ENCODE data around the gene GGT5. TPM values are rescaled to one million over a fixed set of nuclear protein-coding genes. Genes with fewer than 3 reads are reported as not detected.

The GGT5 gene
- total and polyA plus RNA-seq, 2 of the 13 experiments (the other 11 are each of a cell fraction or from before 2014, with no cell fraction given) = 0.69 to 3.1 TPM

DNA sequence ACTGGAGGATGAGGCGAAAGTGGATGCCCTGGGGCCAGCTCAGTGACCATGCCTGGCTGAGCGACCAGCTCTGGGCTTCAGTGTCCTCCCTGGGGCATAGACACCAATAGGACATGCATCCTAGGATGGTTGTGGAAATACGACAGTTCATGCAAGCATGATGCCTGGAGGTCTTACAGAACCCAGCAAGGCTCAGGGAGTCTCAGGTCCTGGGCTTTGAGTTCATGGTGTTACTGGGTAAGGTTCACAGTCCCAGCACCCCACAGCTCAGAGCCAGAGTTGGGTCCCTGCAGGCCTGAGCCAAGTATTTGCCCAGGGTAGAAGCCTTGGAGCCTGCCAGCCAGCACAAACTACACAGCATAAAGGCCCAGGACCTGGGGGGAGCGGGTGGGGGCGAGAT, 67.8 kb downstream of the GGT5 start:
- WGBS (ENCODE audit: low lambda C conversion rate) = 100% methylated on average over 2 of the region's 5 CpGs
- no peak overlapping the region for H3K4me3 ChIP-seq (replicated peaks in 1 of 3; ENCODE audit: insufficient read depth in 1 of 3, low read depth in 2 of 3, low read length in 3 of 3)
- no peak overlapping the region for H3K4me2 ChIP-seq (ENCODE audit: low read depth, low read length)
- no peak overlapping the region for H2AFZ ChIP-seq (ENCODE audit: low read length)
- intact Hi-C loops (cut with micrococcal nuclease; ENCODE audit: unreplicated experiment) = no loop called here
- POLR2A ChIA-PET = no interaction called here
- H3K27me3 ChIP-seq (ENCODE audit: control insufficient read depth in 1 of 2, insufficient read depth in 2 of 2, low read length in 2 of 2) = no peaks in the 10 kb centered on the region
- peaks cover 6% of the 10 kb centered on the region; the same call in 1 of the 2 replicates for H4K20me1 ChIP-seq (ENCODE audit: insufficient read depth, low read length)
- DNase-seq (ENCODE audit: low spot score) (no peak), ATAC-seq (no peak), FAIRE-seq (no peak)
- BruUV-seq (replicated peaks) = no TSS peak
- TF ChIP-seq ETV5 (CRISPR knock-in tag; IDR thresholded peaks at IDR 0.05; ENCODE audit: borderline replicate concordance) = no peak
- TF ChIP-seq XBP1 (CRISPR knock-in tag; IDR thresholded peaks at IDR 0.05) = no peak
- TF ChIP-seq SP140L (CRISPR knock-in tag; IDR thresholded peaks at IDR 0.05; ENCODE audit: borderline replicate concordance) = no peak
- no peak for TF ChIP-seq ELF1 (CRISPR knock-in tag; IDR thresholded peaks at IDR 0.05)
- no peak for TF ChIP-seq ZNF746 (CRISPR knock-in tag; IDR thresholded peaks at IDR 0.05)
- no peaks in the 10 kb centered on the region for H3K79me2 ChIP-seq (ENCODE audit: insufficient read depth, low read length)
- peaks cover 15% of the 10 kb centered on the region for H3K4me1 ChIP-seq (ENCODE audit: insufficient read depth, low read length)
- H3K27ac ChIP-seq (ENCODE audit: extremely low read length, insufficient read depth, low read length) = no peak overlapping the region
- CTCF ChIA-PET (ENCODE audit: low intra/inter-chr PET ratio, low total read pairs) = no interaction called here
- no peak overlapping the region for H3K9ac ChIP-seq (ENCODE audit: insufficient read depth, low read depth, low read length)
- no peaks in the 10 kb centered on the region for H3K9me3 ChIP-seq (ENCODE audit: low read length)
- H3K36me3 ChIP-seq (replicated peaks in 1 of 2; ENCODE audit: control insufficient read depth in 1 of 2, insufficient read depth in 2 of 2, low read length in 2 of 2) = peaks cover 8 to 36% of the 10 kb centered on the region in 2 experiments; a peak in 4 of 5 replicates
- in situ Hi-C loops (cut with HindIII; ENCODE audit: extremely low pct_ligation_motif_present, low pct_unique_long_range_greater_than_20kb) = no loop called here

DNA sequence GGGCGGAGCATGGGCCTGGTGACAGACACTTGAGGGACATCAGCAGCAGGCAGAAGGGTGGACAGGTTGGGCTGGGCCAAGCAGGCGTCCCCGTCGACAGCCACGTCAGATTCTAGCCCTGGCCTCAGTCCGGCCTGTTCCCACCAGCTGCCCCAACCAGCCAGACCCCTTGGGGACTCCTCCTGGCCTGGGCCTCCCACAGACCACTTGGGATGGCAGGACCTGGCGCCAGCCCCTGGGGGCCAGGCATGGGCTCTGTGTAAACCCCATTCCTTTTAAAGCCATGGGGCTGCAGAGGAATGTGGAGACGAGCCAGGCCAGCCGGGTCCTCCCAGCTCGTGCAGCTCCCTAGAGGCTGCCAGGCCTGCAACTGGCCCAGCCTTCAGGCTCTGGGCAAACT, 68.3 kb downstream of the GGT5 start:
- peaks cover 6% of the 10 kb centered on the region; the same call in 1 of the 2 replicates for H4K20me1 ChIP-seq (ENCODE audit: insufficient read depth, low read length)
- POLR2A ChIA-PET = no interaction called here
- H3K27me3 ChIP-seq (ENCODE audit: control insufficient read depth in 1 of 2, insufficient read depth in 2 of 2, low read length in 2 of 2) = no peaks in the 10 kb centered on the region
- FAIRE-seq = no peak
- peaks cover 11% of the 10 kb centered on the region for H3K4me1 ChIP-seq (ENCODE audit: insufficient read depth, low read length)
- H3K27ac ChIP-seq (ENCODE audit: extremely low read length, insufficient read depth, low read length) = no peak overlapping the region
- peaks cover 10 to 40% of the 10 kb centered on the region in 2 experiments; a peak in 4 of 5 replicates for H3K36me3 ChIP-seq (replicated peaks in 1 of 2; ENCODE audit: control insufficient read depth in 1 of 2, insufficient read depth in 2 of 2, low read length in 2 of 2)
- no peaks in the 10 kb centered on the region for H3K9me3 ChIP-seq (ENCODE audit: low read length)
- no peak overlapping the region for H3K9ac ChIP-seq (ENCODE audit: insufficient read depth, low read depth, low read length)
- no peak for DNase-seq (ENCODE audit: low spot score)
- no peak overlapping the region for H2AFZ ChIP-seq (ENCODE audit: low read length)
- no peak for ATAC-seq
- CTCF ChIA-PET (ENCODE audit: low intra/inter-chr PET ratio, low total read pairs) = no interaction called here
- WGBS (ENCODE audit: low lambda C conversion rate) = no CpG with 5 or more reads among the region's 10 CpGs
- no TSS peak for BruUV-seq (replicated peaks)
- TF ChIP-seq ZNF792 (CRISPR knock-in tag; IDR thresholded peaks at IDR 0.05) (no peak), TCF7 (IDR thresholded peaks at IDR 0.05; ENCODE audit: low read depth) (no peak), RNF2 (conservative IDR thresholded peaks at IDR 0.05; ENCODE audit: low read depth) (no peak), ZFAT (CRISPR knock-in tag; conservative IDR thresholded peaks at IDR 0.05) (no peak), ZKSCAN1 (IDR thresholded peaks at IDR 0.05; ENCODE audit: low read length) (no peak), FOXO1 (CRISPR knock-in tag; IDR thresholded peaks at IDR 0.05) (no peak), ETV6 (CRISPR knock-in tag; conservative IDR thresholded peaks at IDR 0.05) (no peak), ZNF335 (CRISPR knock-in tag; IDR thresholded peaks at IDR 0.05) (no peak), ZNF230 (CRISPR knock-in tag; IDR thresholded peaks at IDR 0.05) (no peak), ZNF235 (CRISPR knock-in tag; IDR thresholded peaks at IDR 0.05; ENCODE audit: borderline replicate concordance) (no peak), ETV5 (CRISPR knock-in tag; IDR thresholded peaks at IDR 0.05; ENCODE audit: borderline replicate concordance) (no peak), SRSF4 (IDR thresholded peaks at IDR 0.05; ENCODE audit: low read depth, low read length, poor library complexity, severe bottlenecking) (no peak)
- TF ChIP-seq, protein P1, sequence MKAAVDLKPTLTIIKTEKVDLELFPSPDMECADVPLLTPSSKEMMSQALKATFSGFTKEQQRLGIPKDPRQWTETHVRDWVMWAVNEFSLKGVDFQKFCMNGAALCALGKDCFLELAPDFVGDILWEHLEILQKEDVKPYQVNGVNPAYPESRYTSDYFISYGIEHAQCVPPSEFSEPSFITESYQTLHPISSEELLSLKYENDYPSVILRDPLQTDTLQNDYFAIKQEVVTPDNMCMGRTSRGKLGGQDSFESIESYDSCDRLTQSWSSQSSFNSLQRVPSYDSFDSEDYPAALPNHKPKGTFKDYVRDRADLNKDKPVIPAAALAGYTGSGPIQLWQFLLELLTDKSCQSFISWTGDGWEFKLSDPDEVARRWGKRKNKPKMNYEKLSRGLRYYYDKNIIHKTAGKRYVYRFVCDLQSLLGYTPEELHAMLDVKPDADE (CRISPR knock-in tag; IDR thresholded peaks at IDR 0.05) = no peak
- TF ChIP-seq, protein P2, sequence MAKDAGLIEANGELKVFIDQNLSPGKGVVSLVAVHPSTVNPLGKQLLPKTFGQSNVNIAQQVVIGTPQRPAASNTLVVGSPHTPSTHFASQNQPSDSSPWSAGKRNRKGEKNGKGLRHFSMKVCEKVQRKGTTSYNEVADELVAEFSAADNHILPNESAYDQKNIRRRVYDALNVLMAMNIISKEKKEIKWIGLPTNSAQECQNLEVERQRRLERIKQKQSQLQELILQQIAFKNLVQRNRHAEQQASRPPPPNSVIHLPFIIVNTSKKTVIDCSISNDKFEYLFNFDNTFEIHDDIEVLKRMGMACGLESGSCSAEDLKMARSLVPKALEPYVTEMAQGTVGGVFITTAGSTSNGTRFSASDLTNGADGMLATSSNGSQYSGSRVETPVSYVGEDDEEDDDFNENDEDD (CRISPR knock-in tag; IDR thresholded peaks at IDR 0.05; ENCODE audit: borderline replicate concordance) = no peak
- TF ChIP-seq, protein P3, sequence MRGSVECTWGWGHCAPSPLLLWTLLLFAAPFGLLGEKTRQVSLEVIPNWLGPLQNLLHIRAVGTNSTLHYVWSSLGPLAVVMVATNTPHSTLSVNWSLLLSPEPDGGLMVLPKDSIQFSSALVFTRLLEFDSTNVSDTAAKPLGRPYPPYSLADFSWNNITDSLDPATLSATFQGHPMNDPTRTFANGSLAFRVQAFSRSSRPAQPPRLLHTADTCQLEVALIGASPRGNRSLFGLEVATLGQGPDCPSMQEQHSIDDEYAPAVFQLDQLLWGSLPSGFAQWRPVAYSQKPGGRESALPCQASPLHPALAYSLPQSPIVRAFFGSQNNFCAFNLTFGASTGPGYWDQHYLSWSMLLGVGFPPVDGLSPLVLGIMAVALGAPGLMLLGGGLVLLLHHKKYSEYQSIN (CRISPR knock-in tag; IDR thresholded peaks at IDR 0.05; ENCODE audit: borderline replicate concordance) = no peak
- H3K4me3 ChIP-seq (replicated peaks in 1 of 3; ENCODE audit: insufficient read depth in 1 of 3, low read depth in 2 of 3, low read length in 3 of 3) = no peak overlapping the region
- intact Hi-C loops (cut with micrococcal nuclease; ENCODE audit: unreplicated experiment) = no loop called here
- in situ Hi-C loops (cut with HindIII; ENCODE audit: extremely low pct_ligation_motif_present, low pct_unique_long_range_greater_than_20kb) = no loop called here
- H3K4me2 ChIP-seq (ENCODE audit: low read depth, low read length) = no peak overlapping the region
- no peaks in the 10 kb centered on the region for H3K79me2 ChIP-seq (ENCODE audit: insufficient read depth, low read length)

Measured in HepG2 (cell line).